ENCODE measurements around the gene GIMAP1. TPM values are rescaled to one million over a fixed set of nuclear protein-coding genes. Genes with fewer than 3 reads are reported as not detected.

GIMAP1 gene
- total RNA-seq, 1 experiment from 2014 or later = not detected

- TF ChIP-seq ZNF317 (CRISPR knock-in tag; IDR thresholded peaks at IDR 0.05; ENCODE audit: borderline replicate concordance, low read depth) (no peak), CREB1 (CRISPR knock-in tag; IDR thresholded peaks at IDR 0.05) (no peak), ZSCAN18 (CRISPR knock-in tag; IDR thresholded peaks at IDR 0.05) (no peak), NFATC4 (CRISPR knock-in tag; IDR thresholded peaks at IDR 0.05) (no peak), MLX (CRISPR knock-in tag; IDR thresholded peaks at IDR 0.05) (no peak), ZNF512 (CRISPR knock-in tag; IDR thresholded peaks at IDR 0.05; ENCODE audit: borderline replicate concordance) (no peak), ZBTB21 (CRISPR knock-in tag; IDR thresholded peaks at IDR 0.05; ENCODE audit: borderline replicate concordance) (no peak), NFE2L1 (CRISPR knock-in tag; IDR thresholded peaks at IDR 0.05) (no peak), HMGA2 (CRISPR knock-in tag; IDR thresholded peaks at IDR 0.05) (no peak), ZMAT4 (CRISPR knock-in tag; IDR thresholded peaks at IDR 0.05) (no peak)
- TF ChIP-seq, protein P1, sequence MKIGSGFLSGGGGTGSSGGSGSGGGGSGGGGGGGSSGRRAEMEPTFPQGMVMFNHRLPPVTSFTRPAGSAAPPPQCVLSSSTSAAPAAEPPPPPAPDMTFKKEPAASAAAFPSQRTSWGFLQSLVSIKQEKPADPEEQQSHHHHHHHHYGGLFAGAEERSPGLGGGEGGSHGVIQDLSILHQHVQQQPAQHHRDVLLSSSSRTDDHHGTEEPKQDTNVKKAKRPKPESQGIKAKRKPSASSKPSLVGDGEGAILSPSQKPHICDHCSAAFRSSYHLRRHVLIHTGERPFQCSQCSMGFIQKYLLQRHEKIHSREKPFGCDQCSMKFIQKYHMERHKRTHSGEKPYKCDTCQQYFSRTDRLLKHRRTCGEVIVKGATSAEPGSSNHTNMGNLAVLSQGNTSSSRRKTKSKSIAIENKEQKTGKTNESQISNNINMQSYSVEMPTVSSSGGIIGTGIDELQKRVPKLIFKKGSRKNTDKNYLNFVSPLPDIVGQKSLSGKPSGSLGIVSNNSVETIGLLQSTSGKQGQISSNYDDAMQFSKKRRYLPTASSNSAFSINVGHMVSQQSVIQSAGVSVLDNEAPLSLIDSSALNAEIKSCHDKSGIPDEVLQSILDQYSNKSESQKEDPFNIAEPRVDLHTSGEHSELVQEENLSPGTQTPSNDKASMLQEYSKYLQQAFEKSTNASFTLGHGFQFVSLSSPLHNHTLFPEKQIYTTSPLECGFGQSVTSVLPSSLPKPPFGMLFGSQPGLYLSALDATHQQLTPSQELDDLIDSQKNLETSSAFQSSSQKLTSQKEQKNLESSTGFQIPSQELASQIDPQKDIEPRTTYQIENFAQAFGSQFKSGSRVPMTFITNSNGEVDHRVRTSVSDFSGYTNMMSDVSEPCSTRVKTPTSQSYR (CRISPR knock-in tag; IDR thresholded peaks at IDR 0.05) = no peak
Measured at GRCh38 chr7:150734254-150734653, 17.8 kb downstream of the GIMAP1 start (continued).

GRCh38 chr7:150735596-150736358, 19.4 kb downstream of the GIMAP1 start:
- POLR2A ChIA-PET = no interaction called here
- Mint-ChIP-seq H3K4me1 (peaks cover 5% of the 10 kb centered on the region; the same call in 1 of the 2 replicates), H3K27ac (no peak overlapping the region), H3K36me3 (no peaks in the 10 kb centered on the region), H3K4me3 (no peak overlapping the region), H3K27me3 (ENCODE audit: low read depth) (peaks cover 100% of the 10 kb centered on the region), H3K9me3 (no peaks in the 10 kb centered on the region)
- ATAC-seq (peak; percentile 99), DNase-seq (ENCODE audit: low spot score) (peak; percentile 60)
- CTCF ChIA-PET = no interaction called here
- TF ChIP-seq PRRX2 (CRISPR knock-in tag; IDR thresholded peaks at IDR 0.05) (no peak), AFF4 (CRISPR knock-in tag; IDR thresholded peaks at IDR 0.05; ENCODE audit: borderline replicate concordance) (no peak), ZBTB21 (CRISPR knock-in tag; IDR thresholded peaks at IDR 0.05; ENCODE audit: borderline replicate concordance) (no peak), CREM (CRISPR knock-in tag; IDR thresholded peaks at IDR 0.05) (0 out of 2 replicates have a peak, but pooled peaks have one; percentile 43), GABPB1 (CRISPR knock-in tag; IDR thresholded peaks at IDR 0.05) (no peak), ZNF138 (CRISPR knock-in tag; conservative IDR thresholded peaks at IDR 0.05) (no peak), RELA (CRISPR knock-in tag; IDR thresholded peaks at IDR 0.05; ENCODE audit: borderline replicate concordance) (no peak), ZNF317 (CRISPR knock-in tag; IDR thresholded peaks at IDR 0.05; ENCODE audit: borderline replicate concordance, low read depth) (no peak), NR1H2 (CRISPR knock-in tag; IDR thresholded peaks at IDR 0.05) (no peak), EMX1 (CRISPR knock-in tag; IDR thresholded peaks at IDR 0.05) (no peak), E2F1 (CRISPR knock-in tag; IDR thresholded peaks at IDR 0.05) (no peak), OVOL2 (CRISPR knock-in tag; IDR thresholded peaks at IDR 0.05; ENCODE audit: borderline replicate concordance) (no peak), TP53 (CRISPR knock-in tag; IDR thresholded peaks at IDR 0.05) (no peak), ZNF423 (CRISPR knock-in tag; IDR thresholded peaks at IDR 0.05) (no peak)

Measured in WTC11 (cell line).